GM13977 (cell line): ENCODE data around the gene ADCY7.

Source experiments
- DNase-seq: peaks from one replicate; pipeline ENCODE4 v3.0.0; 2012; ENCODE audit warnings: low spot score
- in situ Hi-C: fragments of 300-500 bp; cut with MboI; formaldehyde crosslinking; loops from one replicate; pipeline ENCODE4 v1.12.0; 2022; ENCODE audit warnings: low sequenced_read_pairs, low pct_unique_long_range_greater_than_20kb, mixed read lengths, inconsistent platforms; ENCODE audit not compliant: unreplicated experiment
- TF ChIP-seq, protein P1 (sequence below): IDR thresholded peaks from 2 replicates; pipeline ENCODE4 v1.5.1; 2012; ENCODE audit warnings: mild to moderate bottlenecking, control low read depth; ENCODE audit not compliant: insufficient read depth; ENCODE audit errors: extremely low read depth, missing control alignments

Gene ADCY7

DNA sequence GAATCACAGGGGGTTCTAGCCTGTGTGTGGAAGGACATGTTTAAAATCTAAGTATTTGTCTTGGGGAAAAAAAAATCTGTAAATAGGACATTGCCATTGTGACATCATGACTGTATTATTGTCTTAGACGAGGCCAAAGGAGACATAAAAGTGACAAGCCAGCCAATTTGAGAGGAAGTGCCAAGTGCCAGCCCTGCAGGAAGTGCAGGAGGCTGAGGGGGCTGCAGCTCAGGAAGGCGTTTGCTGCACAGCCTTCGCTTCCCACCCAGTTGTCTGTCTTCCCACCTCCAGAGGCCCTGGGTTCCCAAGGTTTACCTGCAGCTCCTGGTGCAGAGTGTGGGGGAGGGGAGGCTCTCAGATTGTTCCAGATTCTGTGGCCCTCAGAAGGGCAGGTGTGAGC is 1.3 kb downstream of the ADCY7 start:
- TF ChIP-seq, protein P1, sequence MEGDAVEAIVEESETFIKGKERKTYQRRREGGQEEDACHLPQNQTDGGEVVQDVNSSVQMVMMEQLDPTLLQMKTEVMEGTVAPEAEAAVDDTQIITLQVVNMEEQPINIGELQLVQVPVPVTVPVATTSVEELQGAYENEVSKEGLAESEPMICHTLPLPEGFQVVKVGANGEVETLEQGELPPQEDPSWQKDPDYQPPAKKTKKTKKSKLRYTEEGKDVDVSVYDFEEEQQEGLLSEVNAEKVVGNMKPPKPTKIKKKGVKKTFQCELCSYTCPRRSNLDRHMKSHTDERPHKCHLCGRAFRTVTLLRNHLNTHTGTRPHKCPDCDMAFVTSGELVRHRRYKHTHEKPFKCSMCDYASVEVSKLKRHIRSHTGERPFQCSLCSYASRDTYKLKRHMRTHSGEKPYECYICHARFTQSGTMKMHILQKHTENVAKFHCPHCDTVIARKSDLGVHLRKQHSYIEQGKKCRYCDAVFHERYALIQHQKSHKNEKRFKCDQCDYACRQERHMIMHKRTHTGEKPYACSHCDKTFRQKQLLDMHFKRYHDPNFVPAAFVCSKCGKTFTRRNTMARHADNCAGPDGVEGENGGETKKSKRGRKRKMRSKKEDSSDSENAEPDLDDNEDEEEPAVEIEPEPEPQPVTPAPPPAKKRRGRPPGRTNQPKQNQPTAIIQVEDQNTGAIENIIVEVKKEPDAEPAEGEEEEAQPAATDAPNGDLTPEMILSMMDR: no peak
- in situ Hi-C loops: no loop called here
- DNase-seq: no peak

DNA sequence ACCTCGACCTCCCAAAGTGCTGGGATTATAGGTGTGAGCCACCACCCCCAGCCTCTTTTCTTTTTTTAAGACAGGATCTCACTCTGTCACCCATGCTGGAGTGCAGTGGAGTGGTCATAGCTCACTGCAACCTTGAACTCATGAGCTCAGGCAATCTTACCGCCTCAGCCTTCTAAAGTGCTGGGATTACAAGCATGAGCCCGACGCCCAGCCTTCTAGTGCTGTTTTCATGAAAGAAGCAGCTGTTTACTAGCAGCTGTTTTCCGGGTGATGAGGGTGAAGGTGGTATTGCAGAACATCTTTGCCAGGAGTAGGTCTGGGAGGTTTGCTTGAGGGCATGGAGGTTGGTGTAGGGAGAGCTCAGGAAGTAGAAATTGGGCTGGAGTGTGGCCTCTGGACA is 2.0 kb downstream of the ADCY7 start:
- in situ Hi-C loops: no loop called here
- DNase-seq: no peak
- TF ChIP-seq, protein P1: no peak

DNA sequence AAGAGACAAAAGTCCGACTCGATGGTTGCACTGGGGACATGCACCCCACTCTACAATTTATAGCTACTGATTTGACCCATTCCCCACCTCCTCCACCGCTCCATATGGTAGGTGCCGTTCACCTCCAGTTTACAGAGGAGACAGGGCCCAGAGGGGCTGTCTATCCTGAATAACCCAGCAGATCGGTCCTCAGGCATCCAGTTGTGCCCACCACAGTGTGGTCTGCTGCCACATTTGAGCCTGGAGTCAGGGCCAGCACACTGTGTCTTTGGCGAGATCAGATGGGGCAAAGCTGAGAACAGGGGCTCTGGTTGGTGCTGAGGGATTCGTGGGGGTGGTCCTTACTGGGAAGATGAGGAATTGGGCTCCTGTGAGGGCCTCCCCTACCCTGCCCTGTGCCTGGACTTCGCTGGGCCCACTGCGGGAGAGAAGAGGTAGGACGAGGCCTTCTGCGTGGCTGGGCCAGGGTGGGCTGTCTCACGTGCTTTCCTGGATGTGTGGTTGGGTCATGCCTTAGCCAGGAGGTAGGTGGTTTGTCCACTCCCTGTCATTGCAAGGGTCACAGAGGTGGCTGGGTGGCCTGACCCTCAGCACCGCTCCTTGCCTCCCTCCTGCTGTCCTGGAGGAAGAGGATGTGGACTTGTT is 2.8 kb downstream of the ADCY7 start:
- no peak for DNase-seq
- TF ChIP-seq, protein P1: no peak
- in situ Hi-C loops: no loop called here

DNA sequence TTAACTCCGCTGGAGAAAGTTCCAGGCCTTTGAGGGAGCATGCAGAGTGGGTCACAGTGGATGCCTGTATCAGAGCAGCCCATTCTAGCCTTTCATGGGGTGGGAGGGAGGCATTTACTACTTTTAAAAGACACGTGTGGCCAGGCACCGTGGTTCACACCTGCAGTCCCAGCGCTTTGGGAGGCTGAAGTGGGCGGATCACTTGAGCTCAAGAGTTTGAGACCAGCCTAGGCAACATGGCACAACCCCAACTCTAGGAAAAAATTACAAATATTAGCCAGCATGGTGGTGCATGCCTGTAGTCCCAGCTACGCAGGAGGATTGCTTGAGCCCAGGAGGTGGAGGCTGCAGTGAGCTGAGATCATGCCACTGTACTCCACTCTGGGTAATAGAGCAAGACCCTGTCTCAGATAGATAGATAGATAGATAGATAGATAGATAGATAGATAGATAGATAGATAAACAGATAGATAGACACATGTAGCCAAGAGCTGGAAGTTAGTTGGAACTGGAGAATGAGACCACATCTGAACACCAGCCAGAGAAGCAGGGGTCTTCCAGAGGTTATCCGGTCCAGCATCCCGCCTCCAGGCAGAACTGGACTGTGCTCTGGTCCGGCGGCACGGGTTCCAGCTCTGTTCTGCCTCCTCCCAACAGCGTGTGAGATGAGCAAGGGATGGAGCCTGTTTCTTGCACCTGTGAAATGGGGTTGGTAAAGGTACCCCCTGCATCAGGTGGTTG is 3.6 kb downstream of the ADCY7 start:
- TF ChIP-seq, protein P1: no peak
- DNase-seq: no peak
- in situ Hi-C loops: no loop called here

DNA sequence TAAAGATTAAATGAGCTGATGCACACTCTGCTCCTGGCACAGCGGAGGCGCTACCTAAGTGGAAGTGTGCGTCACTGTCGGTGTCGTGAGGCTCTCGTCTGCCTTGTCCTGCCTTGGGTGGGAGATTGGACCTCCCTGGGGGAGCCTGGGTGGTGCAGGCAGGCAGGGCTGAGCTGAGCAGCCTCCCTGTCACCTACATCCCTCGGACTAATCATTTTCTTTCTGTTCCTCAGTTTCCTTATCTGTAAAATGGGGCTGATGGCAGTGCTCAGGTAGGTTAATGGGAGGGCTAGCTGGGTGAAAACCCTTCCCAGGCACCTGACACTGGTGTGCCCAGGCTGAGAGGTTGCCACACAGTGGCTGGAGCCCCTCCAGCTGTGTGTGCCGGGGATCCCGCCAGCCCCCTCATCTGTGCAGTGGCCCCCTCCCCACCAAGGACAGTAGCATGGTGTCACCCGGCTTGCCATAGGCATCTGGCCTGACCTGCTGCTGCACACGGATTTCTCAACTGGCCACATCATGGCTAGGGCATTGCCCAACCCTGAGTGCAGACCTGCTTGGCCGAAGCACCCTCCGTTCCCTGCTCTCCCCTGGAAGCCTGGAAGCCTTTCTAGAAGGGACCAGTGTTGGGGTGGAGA is 4.3 kb downstream of the ADCY7 start:
- TF ChIP-seq, protein P1: no peak
- no peak for DNase-seq
- in situ Hi-C loops: no loop called here

DNA sequence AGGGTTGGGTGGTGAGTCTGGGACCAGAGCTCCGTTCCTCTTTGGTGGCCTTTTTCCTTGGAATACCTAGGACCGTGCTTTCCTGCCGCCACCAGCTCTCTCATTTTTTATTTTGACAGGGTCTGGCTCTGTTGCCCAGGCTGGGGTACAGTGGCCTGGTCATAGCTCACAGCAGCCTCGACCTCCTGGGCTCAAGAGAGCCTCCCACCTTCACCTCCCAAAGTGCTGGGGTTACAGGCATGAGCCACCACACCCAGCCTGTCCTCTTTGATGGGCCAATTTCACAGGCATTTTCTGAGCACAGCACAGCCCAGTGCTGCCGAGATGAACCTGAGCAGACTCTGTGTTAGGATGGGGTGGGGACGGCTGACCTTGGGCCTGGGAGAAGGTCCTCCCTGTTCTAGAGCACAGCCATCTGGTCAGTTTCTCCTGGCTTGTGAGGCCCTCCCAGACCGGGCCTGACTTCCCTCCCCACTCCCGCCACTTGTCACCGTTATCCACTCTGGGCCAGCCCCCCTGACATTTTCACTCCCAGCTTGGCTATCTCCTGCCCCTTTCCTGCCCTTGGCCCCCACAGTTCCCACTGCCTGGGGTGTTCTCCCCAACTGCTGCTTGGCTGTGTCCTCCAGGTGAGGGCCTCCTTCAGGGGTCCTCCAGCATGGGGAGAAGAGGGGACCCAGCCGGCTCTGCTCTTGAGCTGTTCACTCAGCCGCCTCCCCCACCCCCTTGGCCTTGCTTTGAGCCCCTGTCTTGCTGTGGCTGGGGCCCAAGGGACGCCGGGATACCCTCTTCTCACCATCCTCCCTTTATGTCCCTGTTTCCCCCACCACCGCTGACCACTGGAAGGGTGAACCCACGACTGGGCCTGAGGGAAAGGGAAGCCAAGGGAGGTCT is 5.0 kb downstream of the ADCY7 start:
- in situ Hi-C loops: no loop called here
- no peak for DNase-seq
- TF ChIP-seq, protein P1: no peak
